A204.1 (cell line): ENCODE measurements around the gene GAB1.

Source experiments
- FAIRE-seq: peaks from 2 replicates; lab custom pipeline; 2012; peaks lifted over from hg19 to GRCh38; lab: Jason Lieb, UNC

GAB1 gene

DNA sequence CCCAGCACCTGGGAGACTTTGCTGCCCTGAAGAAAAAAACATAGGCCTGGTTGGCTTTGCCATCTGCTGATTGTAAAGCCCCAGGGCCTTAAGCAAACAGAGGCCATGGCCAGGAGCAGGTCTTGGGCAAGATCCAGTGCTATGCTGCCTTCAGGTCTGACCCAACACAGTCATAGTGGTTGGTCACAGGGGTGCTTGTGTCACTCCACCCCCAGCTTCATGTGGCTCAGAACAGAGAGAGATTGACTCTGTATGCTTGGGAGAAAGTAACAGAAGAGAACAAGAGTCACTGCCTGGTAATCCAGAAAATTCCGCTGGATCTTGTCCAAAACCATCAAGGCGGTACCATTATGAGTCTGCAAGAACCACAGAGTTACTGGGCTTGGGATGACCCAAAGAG lies 152.4 kb downstream of the GAB1 start:
- no peak for FAIRE-seq

DNA sequence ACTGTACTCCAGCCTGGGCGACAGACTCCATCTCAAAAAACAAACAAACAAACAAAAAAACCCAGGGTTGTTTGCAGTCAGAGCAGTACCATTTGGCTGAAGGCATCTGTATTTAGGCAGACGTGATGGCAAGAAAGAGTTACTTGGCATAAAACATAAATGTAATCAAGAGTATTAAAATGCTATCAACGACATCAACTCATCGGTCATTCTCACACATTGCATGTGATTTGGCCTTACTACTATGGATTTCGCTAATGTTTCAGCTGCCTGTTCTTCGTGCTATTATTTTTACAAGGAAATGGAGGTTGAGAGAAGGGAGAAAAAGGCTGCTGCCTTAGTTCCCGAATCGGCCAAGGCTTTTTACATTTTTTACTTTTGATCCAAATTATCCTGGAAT lies 161.3 kb downstream of the GAB1 start:
- no peak for FAIRE-seq

DNA sequence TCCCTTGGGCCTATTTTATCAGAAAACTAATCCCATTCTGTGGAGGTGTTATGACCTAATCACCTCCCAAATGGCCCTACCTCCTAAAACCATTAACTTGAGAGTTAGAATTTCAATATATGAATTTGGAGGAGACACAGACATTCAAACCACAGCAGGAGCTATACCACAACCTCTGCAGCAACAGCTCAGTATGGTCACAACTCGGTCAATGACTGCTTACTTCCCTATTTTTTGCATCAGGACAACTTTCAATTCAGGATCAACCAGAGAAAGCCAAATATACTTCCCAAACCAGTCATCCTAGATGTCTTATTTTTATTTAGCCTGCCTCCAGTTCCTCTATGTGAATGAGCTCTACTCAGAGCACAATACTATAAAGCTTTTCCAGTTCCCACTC lies 165.6 kb downstream of the GAB1 start:
- no peak for FAIRE-seq

DNA sequence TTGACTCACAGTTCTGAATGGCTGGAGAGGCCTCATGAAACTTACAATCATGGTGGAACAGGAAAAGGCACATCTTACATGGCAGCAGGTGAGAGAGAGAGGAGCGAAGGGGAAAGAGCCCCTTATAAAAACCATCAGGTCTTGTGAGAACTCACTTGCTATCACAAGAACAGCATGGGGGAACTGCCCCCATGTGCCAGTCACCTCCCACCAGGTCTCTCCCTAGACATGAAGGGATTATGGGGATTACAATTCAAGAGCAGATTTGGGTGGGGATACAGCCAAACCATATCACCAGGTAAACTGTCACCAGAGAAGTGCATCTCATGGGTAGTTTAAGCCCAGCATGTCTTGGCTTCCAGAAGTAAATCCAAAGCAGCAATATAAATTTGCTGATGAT lies 169.4 kb downstream of the GAB1 start:
- FAIRE-seq, result no peak

DNA sequence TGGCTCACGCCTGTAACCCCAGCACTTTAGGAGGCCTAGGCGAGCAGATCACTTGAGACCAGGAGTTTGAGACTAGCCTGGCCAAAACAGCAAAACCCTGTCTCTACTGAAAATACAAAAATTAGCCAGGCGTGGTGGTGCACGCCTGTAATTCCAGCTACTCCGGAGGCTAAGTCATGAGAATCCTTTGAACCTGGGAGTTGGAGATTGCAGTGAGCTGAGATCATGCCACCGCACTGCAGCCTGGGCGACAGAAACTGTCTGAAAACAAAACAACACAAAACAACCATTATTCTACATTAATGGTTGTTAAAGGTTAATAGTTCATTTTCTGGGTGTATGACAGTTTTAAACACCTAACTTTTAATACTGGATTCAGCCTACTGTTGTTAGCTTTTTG lies 175.2 kb downstream of the GAB1 start:
- no peak for FAIRE-seq

DNA sequence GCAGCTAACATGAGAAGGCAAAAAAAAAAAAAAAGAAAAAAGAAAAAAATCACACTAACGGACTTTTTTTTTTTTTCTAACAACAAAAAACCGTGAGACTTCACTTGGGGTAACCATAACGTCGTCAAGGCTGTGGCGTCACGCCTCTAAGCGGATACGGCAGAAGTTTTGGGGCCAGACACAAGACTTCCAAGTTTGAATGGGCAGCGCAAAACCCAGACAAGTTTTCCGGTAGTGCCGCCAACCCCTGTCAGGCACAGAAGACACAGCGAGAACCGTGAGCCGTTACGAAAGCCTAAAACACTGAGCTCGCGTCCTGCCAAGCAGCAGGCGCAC lies 176.3 kb downstream of the GAB1 start:
- peak; percentile 11 for FAIRE-seq

DNA sequence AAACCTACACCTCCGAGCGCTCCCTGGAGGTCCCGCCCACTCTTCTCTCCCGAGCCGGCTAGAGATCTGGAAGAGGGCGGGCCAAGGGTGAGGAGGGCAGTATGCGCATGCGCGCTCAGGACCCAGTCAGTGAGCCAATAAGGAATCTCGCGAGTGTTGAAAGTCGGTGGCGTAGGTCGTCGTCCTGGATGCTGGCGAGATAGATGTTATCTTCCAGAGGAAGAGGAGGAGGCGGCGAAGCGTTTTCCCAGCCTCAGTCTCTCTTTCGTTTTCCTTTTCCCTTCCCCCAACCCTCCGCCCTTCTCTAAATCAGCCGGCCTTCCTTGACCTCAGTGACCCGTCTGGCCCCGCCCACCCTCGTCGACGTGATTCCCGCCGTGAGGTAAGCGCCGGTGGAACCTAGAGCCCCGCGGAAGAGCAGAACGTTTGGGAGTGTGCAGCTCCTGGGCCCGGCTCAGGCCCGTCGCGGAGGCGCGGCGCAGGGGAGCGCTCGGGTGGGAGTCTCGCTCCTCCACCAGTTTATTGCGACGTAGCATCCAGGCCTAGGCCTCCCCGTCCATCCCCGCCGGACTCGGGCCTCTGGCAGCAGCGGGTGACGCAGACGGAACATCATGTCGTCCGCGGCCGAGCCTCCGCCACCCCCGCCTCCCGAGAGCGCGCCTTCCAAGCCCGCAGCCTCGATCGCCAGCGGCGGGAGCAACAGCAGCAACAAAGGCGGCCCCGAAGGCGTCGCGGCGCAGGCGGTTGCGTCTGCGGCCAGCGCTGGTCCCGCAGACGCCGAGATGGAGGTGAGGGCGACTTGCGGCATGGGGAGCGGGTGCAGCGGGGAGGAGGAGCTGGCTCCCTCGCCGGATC lies 176.9 kb downstream of the GAB1 start, which contains the start of gene SMARCA5:
SMARCA5 (plus strand) TSS at position 389 of the 855 bp plus-strand sequence; CDS start at position 612, 223 bp downstream.
- FAIRE-seq, result peak; percentile 98

DNA sequence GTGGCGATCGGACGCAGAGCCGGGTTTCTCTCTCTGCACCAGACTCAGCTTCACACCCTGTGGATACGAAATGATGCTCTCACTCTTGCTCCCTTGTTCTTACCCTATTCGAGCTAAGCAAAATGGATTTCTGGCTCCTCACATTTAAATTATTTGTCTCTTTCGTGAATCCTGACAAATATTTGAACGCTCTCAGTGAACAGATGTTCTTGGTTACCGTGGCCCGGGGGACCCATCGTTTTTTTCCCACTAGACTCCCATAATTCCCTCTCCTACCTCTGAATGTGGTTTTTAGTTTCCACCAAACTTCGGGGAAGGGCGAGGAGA lies 177.5 kb downstream of the GAB1 start:
- no peak for FAIRE-seq

DNA sequence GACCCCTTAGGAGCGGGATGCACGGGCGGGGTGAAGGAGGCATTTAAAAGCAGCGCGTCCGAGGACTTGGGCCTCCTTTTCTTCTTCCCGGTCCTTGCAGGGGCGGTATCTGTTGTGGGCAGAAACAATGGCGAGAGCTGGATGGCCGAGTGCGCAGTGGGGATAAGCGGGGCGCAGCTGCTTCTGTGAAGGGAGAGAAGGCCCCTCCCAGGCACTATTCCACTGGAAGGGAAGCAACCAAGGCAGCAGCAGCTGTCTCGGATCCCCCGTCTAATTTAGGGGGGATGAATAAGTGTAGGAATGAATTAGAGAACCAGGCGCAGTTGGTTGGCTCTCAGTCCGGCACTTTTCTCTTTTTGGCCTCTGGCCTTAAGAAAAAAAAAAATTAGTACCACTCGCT lies 177.8 kb downstream of the GAB1 start:
- no peak for FAIRE-seq

DNA sequence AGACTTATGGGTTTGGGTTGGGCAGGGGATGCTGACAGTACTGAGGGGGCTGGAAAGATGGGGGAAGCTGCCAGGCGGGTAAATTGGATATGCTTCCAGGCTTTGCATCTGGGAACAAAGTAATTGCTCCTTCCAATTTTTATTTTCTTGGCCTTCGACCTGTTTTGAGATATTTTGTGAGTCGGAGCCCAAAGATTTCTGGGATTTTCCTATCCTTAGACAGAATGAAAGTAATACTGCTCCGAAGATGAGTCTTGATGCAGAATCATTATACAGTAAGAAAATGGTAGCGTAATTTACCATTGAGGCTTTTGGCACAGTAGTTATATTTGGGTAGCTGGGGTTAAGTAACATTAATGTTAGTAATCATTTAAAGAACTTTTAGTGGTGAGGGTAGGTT lies 178.2 kb downstream of the GAB1 start:
- FAIRE-seq, result no peak

DNA sequence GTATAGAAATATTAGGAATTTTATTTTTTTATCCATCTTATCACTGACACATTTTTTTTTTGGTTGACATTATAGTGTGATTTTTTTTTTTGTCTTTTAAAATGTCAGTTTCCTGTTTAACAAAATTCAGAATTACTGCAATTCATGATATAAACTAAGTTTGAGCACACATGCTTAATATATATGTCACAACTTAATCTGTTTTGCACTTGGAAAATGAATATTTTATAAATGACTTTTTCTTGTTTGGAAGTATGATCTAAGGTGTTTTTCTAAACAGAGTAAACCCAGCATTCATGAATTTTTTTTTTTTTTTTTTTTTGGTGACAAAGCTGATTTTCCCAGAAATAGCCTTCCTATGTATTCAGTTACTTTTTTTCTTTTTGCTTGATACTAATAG lies 179.2 kb downstream of the GAB1 start:
- peak; percentile 79 for FAIRE-seq

DNA sequence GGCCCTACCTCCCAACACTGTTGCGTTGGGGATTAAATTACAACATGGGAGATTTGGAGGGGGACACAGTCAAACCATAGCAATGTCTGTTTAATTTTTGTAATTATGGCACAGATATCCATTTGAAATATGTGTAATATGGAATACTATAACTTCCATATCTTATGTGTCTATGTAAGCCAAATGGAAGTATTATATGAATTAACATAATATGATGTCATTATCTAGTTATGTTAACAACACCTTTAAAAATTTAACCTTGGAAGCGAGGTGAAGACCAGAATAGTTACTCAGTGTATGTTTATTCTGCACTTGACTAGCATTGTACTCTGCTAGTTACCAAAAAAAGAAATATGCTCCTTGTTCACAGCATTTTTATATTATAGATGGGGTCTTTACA lies 181.1 kb downstream of the GAB1 start:
- FAIRE-seq, result no peak
